Endothelial cell (in vitro differentiated cells): ENCODE measurements around the gene SOX21. TPM values are rescaled to one million over a fixed set of nuclear protein-coding genes. Genes with fewer than 3 reads are reported as not detected.
A peak's percentile ranks its signal among the peaks of the same experiment; 100 is the strongest.

Experiments
- DNase-seq: peaks from one replicate; pipeline ENCODE4 v3.0.0; 2021; ENCODE audit warnings: low spot score
- H3K27ac Mint-ChIP-seq: one replicate; pipeline ENCODE4 v1.8.0; 2021; ENCODE audit warnings: mixed read lengths, inconsistent platforms; ENCODE audit not compliant: unreplicated experiment
- H3K27me3 Mint-ChIP-seq: one replicate; pipeline ENCODE4 v1.8.0; 2021; ENCODE audit warnings: mild to moderate bottlenecking, moderate library complexity, mixed read lengths, inconsistent platforms; ENCODE audit not compliant: unreplicated experiment
- H3K36me3 Mint-ChIP-seq: one replicate; pipeline ENCODE4 v1.8.0; 2021; ENCODE audit warnings: mild to moderate bottlenecking, low read depth, mixed read lengths, inconsistent platforms; ENCODE audit not compliant: unreplicated experiment
- H3K4me1 Mint-ChIP-seq: one replicate; pipeline ENCODE4 v1.8.0; 2021; ENCODE audit warnings: mild to moderate bottlenecking, mixed read lengths, inconsistent platforms; ENCODE audit not compliant: unreplicated experiment
- H3K4me3 Mint-ChIP-seq: one replicate; pipeline ENCODE4 v1.8.0; 2021; ENCODE audit warnings: mild to moderate bottlenecking, mixed read lengths, inconsistent platforms; ENCODE audit not compliant: unreplicated experiment
- H3K9me3 Mint-ChIP-seq: one replicate; pipeline ENCODE4 v1.8.0; 2021; ENCODE audit warnings: mixed read lengths, inconsistent platforms; ENCODE audit not compliant: unreplicated experiment
- CTCF ChIP-seq: fragments of 200-600 bp; sonication (generic); IDR thresholded peaks from one replicate; pipeline ENCODE4 v1.5.0; 2021; ENCODE audit warnings: antibody characterized with exemption; ENCODE audit not compliant: unreplicated experiment
- long read RNA-seq: library from polyadenylated mRNA; unstranded; transcript quantifications from one replicate; pipeline ENCODE4 v2.0.0, GENCODE V29; 2020; ENCODE audit not compliant: unreplicated experiment
- total RNA-seq: library from RNA; stranded (reverse); fragmentation: NEBNext Ultra II Directional; extraction: Animal tissue kit (Norgen Biotek cat#: 25700); gene quantifications from one replicate; pipeline ENCODE4 v1.2.1, GENCODE V29; 2021; ENCODE audit not compliant: unreplicated experiment

Gene SOX21
- total RNA-seq: not detected
- long read RNA-seq: 0 reads

- Mint-ChIP-seq H3K4me1 (peaks cover 11% of the 10 kb centered on the region), H3K4me3 (peak within 1 kb of the TSS; percentile 37), H3K9me3 (no peaks in the 10 kb centered on the region), H3K27ac (no peak within 1 kb of the TSS), H3K36me3 (peaks cover 3% of the 10 kb centered on the region), H3K27me3 (peaks cover 31% of the 10 kb centered on the region)
- no peak for TF ChIP-seq CTCF
- no peak for DNase-seq
Measured at GRCh38 chr13:94712287-94712811, at the start of gene SOX21. Gene SOX21, minus strand, starts transcription at chr13:94712545. Its CDS starts 496 bp downstream, at chr13:94712049.

- Mint-ChIP-seq H3K4me3 (no peak overlapping the region), H3K9me3 (no peaks in the 10 kb centered on the region), H3K27me3 (peaks cover 2% of the 10 kb centered on the region), H3K4me1 (no peaks in the 10 kb centered on the region), H3K36me3 (no peaks in the 10 kb centered on the region), H3K27ac (no peak overlapping the region)
- DNase-seq: no peak
- TF ChIP-seq CTCF: no peak
Measured at GRCh38 chr13:94761407-94761806, 49.1 kb upstream of the SOX21 start.

GRCh38 chr13:94759120-94759728 lies 46.9 kb upstream of the SOX21 start:
- peaks cover 2% of the 10 kb centered on the region for H3K27me3 Mint-ChIP-seq
- H3K36me3 Mint-ChIP-seq: no peaks in the 10 kb centered on the region
- no peak overlapping the region for H3K4me3 Mint-ChIP-seq
- H3K4me1 Mint-ChIP-seq: no peaks in the 10 kb centered on the region
- no peak for DNase-seq
- H3K27ac Mint-ChIP-seq: no peak overlapping the region
- no peak for TF ChIP-seq CTCF
- H3K9me3 Mint-ChIP-seq: no peaks in the 10 kb centered on the region

GRCh38 chr13:94758436-94758960 lies 46.2 kb upstream of the SOX21 start:
- Mint-ChIP-seq H3K27ac (no peak overlapping the region), H3K9me3 (no peaks in the 10 kb centered on the region), H3K4me3 (no peak overlapping the region), H3K27me3 (peaks cover 2% of the 10 kb centered on the region), H3K4me1 (no peaks in the 10 kb centered on the region), H3K36me3 (no peaks in the 10 kb centered on the region)
- DNase-seq: no peak
- no peak for TF ChIP-seq CTCF

- H3K9me3 Mint-ChIP-seq: no peaks in the 10 kb centered on the region
- no peaks in the 10 kb centered on the region for H3K4me1 Mint-ChIP-seq
- no peak overlapping the region for H3K27ac Mint-ChIP-seq
- H3K4me3 Mint-ChIP-seq: no peak overlapping the region
- H3K36me3 Mint-ChIP-seq: no peaks in the 10 kb centered on the region
- peaks cover 2% of the 10 kb centered on the region for H3K27me3 Mint-ChIP-seq
- TF ChIP-seq CTCF: no peak
- DNase-seq: no peak
Measured at GRCh38 chr13:94753327-94753726, 41.0 kb upstream of the SOX21 start.
